ENCODE results near the gene GBE1.

GRCh38 chr3:81684751-81685395, 76.6 kb downstream of the GBE1 start:
- TF ChIP-seq CTCF (IDR thresholded peaks at IDR 0.05; ENCODE audit: insufficient read depth, low read length) (no peak), REST (IDR thresholded peaks at IDR 0.05; ENCODE audit: insufficient replicate concordance, low read depth) (no peak), POLR2AphosphoS5 (IDR thresholded peaks at IDR 0.05; ENCODE audit: low read depth) (no peak), GABPA (IDR thresholded peaks at IDR 0.05; ENCODE audit: low read depth) (no peak)
